SK-MEL-5 (cell line): ENCODE data around the gene C15orf40. TPM values are rescaled to one million over a fixed set of nuclear protein-coding genes. Genes with fewer than 3 reads are reported as not detected.
"Not testable (repeated sequence)": the region's sequence is repeated elsewhere in the genome, so short reads cannot be mapped to it uniquely, and the experiment has no call there.

Experiments
- DNase-seq: peaks from one replicate; pipeline ENCODE4 v3.0.0-alpha.2; 2016; ENCODE audit warnings: low read depth, low spot score
- in situ Hi-C: cut with HindIII; loops from 2 replicates; pipeline ENCODE4 v1.10.0; 2016; ENCODE audit warnings: low sequenced_read_pairs, high pct_unique_total_duplicates, low pct_unique_long_range_greater_than_20kb
- total RNA-seq: library from RNA; depleted of rRNA; stranded (reverse); fragments of >200 nt; shearing (Covaris generic); gene quantifications from 2 replicates; pipeline ENCODE4 v1.2.3, GENCODE V29; 2014

Gene C15orf40
- total RNA-seq, 1 experiment from 2014 or later, result 25.3 TPM

GRCh38 chr15:82966671-82967071 is 44.8 kb downstream of the C15orf40 start:
- in situ Hi-C loops, result no loop called here
- DNase-seq, result no peak

DNA sequence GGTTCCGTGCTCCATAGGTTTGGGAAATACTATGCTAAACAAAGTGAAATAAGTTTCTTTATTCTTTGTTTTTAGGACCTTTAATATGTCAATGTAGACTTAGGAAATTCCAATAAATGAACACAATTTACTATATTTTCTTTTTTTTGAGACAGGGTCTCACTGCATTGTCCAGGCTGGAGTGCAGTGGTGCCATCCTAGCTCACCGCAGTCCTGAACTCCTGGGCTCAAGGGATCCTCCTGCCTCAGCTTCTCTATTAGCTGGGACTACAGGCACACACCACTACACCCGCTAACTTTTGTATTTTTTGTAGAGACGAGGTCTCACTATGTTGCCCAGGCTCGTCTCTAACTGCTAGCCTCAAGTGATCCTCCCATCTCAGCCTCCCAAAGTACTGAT is 46.5 kb downstream of the C15orf40 start:
- no peak for DNase-seq
- in situ Hi-C loops, result no loop called here

DNA sequence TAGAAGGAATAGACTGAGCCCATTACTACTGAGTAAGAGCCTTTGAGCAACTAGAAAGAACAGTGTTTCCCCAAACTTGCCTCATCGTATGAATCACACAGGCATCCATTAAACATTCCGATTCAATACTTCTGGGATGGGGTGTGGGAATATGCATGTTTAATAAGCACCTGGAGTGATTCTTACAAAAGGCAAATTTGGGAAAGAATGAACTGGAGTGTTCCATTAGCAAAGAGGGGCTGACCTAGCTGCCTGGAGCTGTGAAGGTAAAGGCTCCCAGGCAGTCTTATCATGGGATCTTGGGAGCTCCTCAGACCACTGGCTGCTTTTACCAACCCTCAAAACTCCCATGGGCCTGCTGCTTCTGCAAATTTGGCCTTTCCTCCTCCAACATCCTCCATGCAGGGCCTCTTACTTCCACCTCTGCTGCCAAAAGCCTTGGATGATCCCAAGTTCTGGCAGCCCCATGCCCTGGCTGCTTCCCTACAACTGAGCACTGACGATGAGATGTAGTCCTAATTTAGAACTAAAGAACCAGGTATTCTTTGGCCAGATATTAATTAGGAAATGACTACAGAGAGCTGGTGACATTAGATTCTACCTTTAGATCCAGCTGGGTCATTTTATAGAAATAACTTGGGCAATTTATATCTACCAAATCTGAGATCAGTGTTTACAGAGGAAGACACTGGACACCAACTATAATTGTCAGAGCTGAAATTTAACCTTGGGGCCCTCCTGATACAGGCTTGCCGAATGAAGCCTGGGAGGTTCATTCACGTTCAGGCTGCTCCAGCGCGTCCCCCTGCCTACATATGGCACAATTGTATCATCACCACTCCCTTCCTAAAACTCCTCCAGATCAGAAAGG is 47.7 kb downstream of the C15orf40 start:
- DNase-seq, result no peak
- in situ Hi-C loops, result no loop called here

DNA sequence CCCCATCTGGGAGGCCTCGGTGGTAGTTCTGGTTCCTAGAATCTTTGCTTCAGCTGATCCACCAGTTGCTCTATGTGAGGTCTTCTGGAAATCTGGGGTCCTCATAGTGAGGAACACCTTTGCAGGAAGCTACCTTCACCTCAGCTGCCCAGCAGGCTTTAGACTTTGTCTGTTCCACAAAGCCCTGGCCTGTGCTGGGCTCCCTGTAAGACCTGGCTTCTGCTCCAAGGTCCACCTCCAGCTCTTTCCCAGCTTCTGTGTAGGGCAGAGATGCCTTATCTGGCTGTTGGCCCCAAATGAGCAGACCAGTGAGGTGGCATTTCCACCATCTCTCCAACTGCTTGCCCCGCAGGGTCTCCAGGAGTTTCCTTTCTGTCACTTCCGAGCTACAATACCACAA is 50.7 kb downstream of the C15orf40 start:
- DNase-seq, result no peak
- in situ Hi-C loops, result no loop called here

- DNase-seq, result no peak
- in situ Hi-C loops, result no loop called here
Observed at GRCh38 chr15:82959423-82959822, 52.0 kb downstream of the C15orf40 start.

DNA sequence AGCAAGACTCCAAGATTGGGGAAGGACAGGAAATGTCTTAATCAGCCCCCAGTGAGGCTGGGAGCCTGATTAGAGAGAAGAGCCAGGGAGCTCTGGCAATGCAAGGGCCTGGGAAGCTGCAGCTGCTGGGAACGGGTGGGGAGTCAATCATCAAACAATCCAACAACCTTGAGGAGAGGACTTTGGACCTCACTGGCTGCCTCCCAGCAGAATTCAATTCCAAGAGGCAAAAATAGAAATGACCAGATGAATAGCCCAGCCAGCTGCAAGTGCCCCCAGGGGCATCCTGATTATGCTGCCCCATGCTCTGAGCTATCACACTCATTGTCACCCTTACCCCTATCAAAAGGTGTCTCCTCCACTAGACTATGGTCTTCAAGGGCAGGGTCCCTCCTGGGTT is 52.8 kb downstream of the C15orf40 start:
- no peak for DNase-seq
- in situ Hi-C loops, result no loop called here

DNA sequence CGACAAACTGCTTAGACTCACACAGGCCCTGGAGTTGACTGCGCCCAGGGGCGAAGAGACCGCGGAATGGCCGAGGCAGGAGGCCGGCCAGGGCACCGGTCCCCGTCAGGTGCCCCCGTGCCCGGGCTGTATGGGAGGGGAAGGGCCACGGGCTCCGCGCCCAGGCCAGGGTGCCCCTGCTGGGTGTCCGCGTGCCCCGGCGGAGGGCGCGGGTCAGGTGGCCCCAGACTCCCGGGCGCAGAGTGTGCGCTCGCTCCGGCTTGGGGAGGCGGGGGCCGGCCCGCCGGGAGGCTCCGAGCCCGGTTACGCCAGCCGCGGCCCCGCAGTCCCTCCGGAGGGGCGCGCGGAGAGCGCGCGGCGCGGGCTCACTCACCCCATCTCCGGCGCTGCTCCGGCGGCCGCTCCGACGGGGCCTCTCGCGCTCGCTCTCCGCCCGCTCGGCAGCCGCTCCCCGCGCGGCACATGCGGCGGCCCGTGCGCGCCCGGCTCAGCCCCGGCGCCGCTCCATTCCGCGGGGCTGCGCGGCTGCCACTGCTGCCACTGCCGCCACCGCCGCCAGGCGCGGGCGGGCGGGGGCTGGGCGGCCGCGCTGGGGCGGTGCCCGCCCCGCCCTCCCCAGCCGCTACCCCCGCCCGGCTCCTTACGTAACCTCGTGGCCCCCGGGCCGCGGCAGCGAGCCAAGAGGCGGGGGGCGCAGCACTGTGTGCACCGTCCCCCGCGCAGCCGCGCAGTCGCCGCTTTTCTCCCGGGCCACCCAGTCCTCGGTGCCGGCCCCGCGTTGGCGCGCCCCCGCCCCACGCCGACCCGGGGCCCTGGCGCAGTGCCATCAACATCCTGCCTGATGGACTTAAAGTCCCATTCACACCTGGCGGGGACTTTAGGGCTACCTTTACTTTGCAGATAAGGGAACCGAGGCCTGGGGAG is 59.0 kb downstream of the C15orf40 start, which contains the start of gene HOMER2:
TSS of gene HOMER2 (minus strand) at position 563 of the 924 bp plus-strand sequence. CDS start at position 378, 185 bp downstream.
- DNase-seq, result no peak
- in situ Hi-C loops, result no loop called here

DNA sequence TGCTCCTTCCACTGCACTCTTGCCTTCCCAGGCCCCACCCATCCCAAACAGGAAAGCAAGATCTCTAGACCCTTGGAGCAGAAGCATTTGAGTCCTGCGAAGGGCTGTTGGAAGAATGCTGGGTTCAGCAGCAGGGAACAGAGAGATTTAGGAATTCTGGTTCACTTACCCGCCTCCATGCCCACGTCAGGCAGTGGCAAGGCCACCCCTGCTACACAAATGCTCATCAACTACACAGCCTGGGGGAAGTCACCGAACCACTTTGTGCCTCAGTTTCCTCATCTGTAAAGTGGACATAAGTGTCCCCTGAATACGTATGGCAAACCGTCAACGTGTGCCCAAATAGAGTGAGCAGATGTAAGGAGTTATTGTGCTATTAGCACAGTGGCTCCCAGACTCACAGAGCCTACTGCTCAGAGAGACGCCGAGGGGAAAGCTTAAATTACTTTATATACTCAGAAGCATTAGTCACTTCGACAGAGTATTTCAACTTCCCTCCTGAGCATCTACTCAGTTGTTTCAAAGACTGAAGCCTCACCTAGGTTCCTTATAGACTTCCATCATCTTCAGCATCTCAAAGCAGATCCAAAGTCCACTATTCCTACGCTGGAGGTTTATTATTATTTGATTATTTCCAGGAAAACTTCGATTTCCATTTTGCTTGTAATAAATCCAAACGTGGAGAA is 59.8 kb downstream of the C15orf40 start:
- in situ Hi-C loops, result no loop called here
- no peak for DNase-seq

GRCh38 chr15:82950746-82951370 is 60.6 kb downstream of the C15orf40 start:
- no peak for DNase-seq

DNA sequence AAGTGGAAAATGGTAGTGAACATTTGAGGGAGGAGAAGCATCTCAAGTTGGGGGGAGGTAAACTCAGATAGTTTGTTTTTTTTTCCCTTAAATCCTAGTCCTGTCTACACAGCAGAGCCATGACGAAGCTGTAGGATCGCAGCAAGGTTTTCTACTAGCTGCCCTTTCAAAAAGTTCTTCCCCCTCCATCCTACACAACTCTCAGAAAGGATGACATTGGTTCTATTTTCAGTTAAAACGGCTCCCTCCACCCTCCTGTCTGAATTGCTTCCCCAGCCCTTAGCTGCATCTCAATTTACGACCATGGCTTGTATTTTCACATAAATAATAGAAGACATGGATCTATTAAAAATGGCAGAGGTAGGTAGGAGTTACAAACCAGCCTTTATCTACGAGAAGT is 61.1 kb downstream of the C15orf40 start:
- no peak for DNase-seq
- in situ Hi-C loops, result no loop called here

More at GRCh38 chr15:82950746-82951370, 60.6 kb downstream of the C15orf40 start:
- in situ Hi-C loops, result no loop called here

GRCh38 chr15:82946155-82946701 is 65.2 kb downstream of the C15orf40 start:
- no peak for DNase-seq
- in situ Hi-C loops, result no loop called here

DNA sequence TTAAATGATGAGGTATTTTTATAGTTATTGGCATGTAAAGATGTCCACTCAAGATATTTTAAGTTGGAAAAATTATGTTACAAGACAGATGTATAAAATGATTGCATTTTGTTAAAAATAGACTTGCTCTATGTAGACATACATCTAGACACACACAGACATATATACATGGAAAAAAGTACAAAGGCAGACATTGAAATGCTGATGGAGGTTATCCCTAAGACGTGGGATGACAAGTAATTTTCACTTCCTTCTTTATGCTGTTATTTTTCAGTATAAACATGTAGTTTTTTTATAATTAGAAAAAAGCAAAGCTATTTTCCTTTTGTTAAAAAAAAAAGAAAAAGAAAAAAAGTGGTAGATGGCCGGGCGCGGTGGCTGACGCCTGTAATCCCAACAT is 66.1 kb downstream of the C15orf40 start:
- in situ Hi-C loops, result no loop called here
- no peak for DNase-seq

- no peak for DNase-seq
- in situ Hi-C loops, result no loop called here
Observed at GRCh38 chr15:82944821-82945220, 66.6 kb downstream of the C15orf40 start.

DNA sequence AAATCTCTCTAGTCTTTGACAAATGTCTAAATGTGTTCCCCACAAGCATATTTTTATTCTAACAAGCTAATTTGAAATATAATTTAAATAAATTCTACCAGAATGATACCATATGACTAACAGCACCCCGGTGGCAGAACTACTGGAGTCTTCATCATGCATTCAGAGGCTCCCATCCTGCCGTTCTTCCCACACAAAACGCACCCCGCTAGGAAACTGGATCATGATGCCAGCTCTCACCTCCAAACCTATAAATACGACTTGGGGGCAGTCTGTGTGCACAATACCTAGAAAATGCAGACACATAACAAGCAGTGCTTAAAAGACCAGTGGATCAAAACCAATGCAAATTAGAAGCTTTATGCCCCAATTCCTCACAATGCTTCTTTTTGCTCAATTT is 67.4 kb downstream of the C15orf40 start:
- in situ Hi-C loops, result no loop called here
- no peak for DNase-seq

- peak; percentile 47 for DNase-seq
- in situ Hi-C loops, result no loop called here
Observed at GRCh38 chr15:82943176-82943575, 68.3 kb downstream of the C15orf40 start.

GRCh38 chr15:82942691-82943090 is 68.7 kb downstream of the C15orf40 start:
- DNase-seq, result no peak
- in situ Hi-C loops, result no loop called here

DNA sequence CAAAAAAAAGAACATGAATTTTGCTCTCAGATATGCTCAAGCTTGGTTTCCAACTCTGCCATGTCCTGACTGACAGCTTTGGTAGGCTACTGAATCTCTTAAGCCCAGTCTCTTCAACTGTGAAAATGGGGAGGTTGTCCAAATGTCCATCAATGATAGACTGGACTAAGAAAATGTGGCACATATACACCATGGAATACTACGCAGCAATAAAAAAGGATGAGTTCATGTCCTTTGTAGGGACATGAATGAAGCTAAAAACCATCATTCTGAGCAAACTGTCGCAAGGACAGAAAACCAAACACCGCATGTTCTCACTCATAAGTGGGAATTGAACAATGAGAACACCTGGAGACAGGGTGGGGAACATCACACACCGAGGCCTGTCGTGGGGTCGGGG is 71.8 kb downstream of the C15orf40 start:
- in situ Hi-C loops, DNase-seq: not testable (repeated sequence)
